Neuronal stem cell (in vitro differentiated cells): ENCODE results near the gene NOP14.
"Not testable (repeated sequence)": the region's sequence is repeated elsewhere in the genome, so short reads cannot be mapped to it uniquely, and the experiment has no call there.

Experiments used
- DNase-seq: peaks from one replicate; pipeline ENCODE4 v3.0.0-alpha.2; 2013; ENCODE audit warnings: low spot score
- H2AFZ ChIP-seq: one replicate; pipeline ENCODE4 v1.6.1; 2013; ENCODE audit warnings: mild to moderate bottlenecking, low read length, inconsistent platforms
- H2AK5ac ChIP-seq: 2 replicates; pipeline ENCODE4 v1.6.1; 2013; ENCODE audit warnings: low read depth, mild to moderate bottlenecking, inconsistent platforms, low read length, moderate library complexity, mixed read lengths
- H2BK120ac ChIP-seq: 2 replicates; pipeline ENCODE4 v1.6.1; 2013; ENCODE audit warnings: low read depth, mild to moderate bottlenecking, inconsistent platforms, low read length, moderate library complexity, mixed read lengths
- H2BK12ac ChIP-seq: one replicate; pipeline ENCODE4 v1.6.1; 2013; ENCODE audit warnings: low read length, inconsistent platforms
- H2BK15ac ChIP-seq: 2 replicates; pipeline ENCODE4 v1.6.1; 2013; ENCODE audit warnings: mild to moderate bottlenecking, low read length, inconsistent platforms, mixed read lengths
- H2BK5ac ChIP-seq: one replicate; pipeline ENCODE4 v1.6.1; 2013; ENCODE audit warnings: inconsistent platforms, mild to moderate bottlenecking, low read length, moderate library complexity
- H3K14ac ChIP-seq: one replicate; pipeline ENCODE4 v1.6.1; 2013; ENCODE audit warnings: low read length, inconsistent platforms
- H3K18ac ChIP-seq: 2 replicates; pipeline ENCODE4 v1.6.1; 2013; ENCODE audit warnings: low read length, inconsistent platforms
- H3K23ac ChIP-seq: 2 replicates; pipeline ENCODE4 v1.6.1; 2013; ENCODE audit warnings: low read depth, mild to moderate bottlenecking, mixed read lengths, low read length, inconsistent platforms; ENCODE audit not compliant: poor library complexity
- H3K27ac ChIP-seq: replicated peaks from 3 replicates; pipeline ENCODE4 v1.5.1; 2013; ENCODE audit warnings: low read length, inconsistent platforms
- H3K27me3 ChIP-seq, 3 experiments: 2 replicates each; pipeline ENCODE4 v1.6.1; 2013; ENCODE audit warnings: low read length in 3 of 3, mild to moderate bottlenecking in 2 of 3, inconsistent platforms in 1 of 3, low read depth in 1 of 3, mixed read lengths in 1 of 3, moderate library complexity in 1 of 3; ENCODE audit not compliant: control insufficient read depth in 3 of 3, insufficient read depth in 3 of 3
- H3K36me3 ChIP-seq, 2 donors: replicated peaks in 1 of 2; 2 replicates each; pipeline ENCODE4 v1.6.1; 2013; ENCODE audit warnings: low read length in 2 of 2; ENCODE audit not compliant: control insufficient read depth in 2 of 2, insufficient read depth in 2 of 2
- H3K4ac ChIP-seq: 2 replicates; pipeline ENCODE4 v1.6.1; 2013; ENCODE audit warnings: inconsistent platforms, mild to moderate bottlenecking, low read length, moderate library complexity
- H3K4me1 ChIP-seq, 2 donors: 1 replicate in 1 of 2; 2 replicates in 1 of 2; pipeline ENCODE4 v1.6.1; 2013; ENCODE audit warnings: low read length in 2 of 2, low read depth in 1 of 2; ENCODE audit not compliant: control insufficient read depth in 2 of 2, insufficient read depth in 1 of 2
- H3K4me2 ChIP-seq: one replicate; pipeline ENCODE4 v1.6.1; 2013; ENCODE audit warnings: mild to moderate bottlenecking, low read length, inconsistent platforms; ENCODE audit not compliant: insufficient read depth, poor library complexity, severe bottlenecking
- H3K4me3 ChIP-seq, 2 donors: 2 replicates each; pipeline ENCODE4 v1.5.1; 2013; ENCODE audit warnings: low read length in 2 of 2, mild to moderate bottlenecking in 2 of 2, inconsistent platforms in 1 of 2, moderate library complexity in 1 of 2
- H3K79me1 ChIP-seq: one replicate; pipeline ENCODE4 v1.6.1; 2013; ENCODE audit warnings: low read depth, mild to moderate bottlenecking, inconsistent platforms, low read length, moderate library complexity
- H3K9ac ChIP-seq: one replicate; pipeline ENCODE4 v1.6.1; 2013; ENCODE audit warnings: mild to moderate bottlenecking, low read depth, low read length, inconsistent platforms; ENCODE audit not compliant: poor library complexity
- H3K9me3 ChIP-seq, 2 donors: replicated peaks in 1 of 2; 2 replicates each; pipeline versions ENCODE3 to v1.6.1; 2013; ENCODE audit warnings: low read length in 2 of 2, mild to moderate bottlenecking in 2 of 2, inconsistent platforms in 1 of 2, low read depth in 1 of 2, mixed read lengths in 1 of 2, moderate library complexity in 1 of 2; ENCODE audit not compliant: control insufficient read depth in 2 of 2, insufficient read depth in 1 of 2
- H4K8ac ChIP-seq: one replicate; pipeline ENCODE4 v1.6.1; 2013; ENCODE audit warnings: low read depth, mild to moderate bottlenecking, inconsistent platforms, low read length, moderate library complexity
- H4K91ac ChIP-seq: one replicate; pipeline ENCODE4 v1.6.1; 2013; ENCODE audit warnings: low read length, low read depth, mild to moderate bottlenecking, inconsistent platforms; ENCODE audit not compliant: poor library complexity
- WGBS, 2 donors: extraction: QIAGEN DNeasy Blood & Tissue Kit; methylation state at CpG; one replicate each; pipeline ENCODE4 v1.1.7; 2013; ENCODE audit warnings: missing lambda C conversion rate in 2 of 2, mixed read lengths in 1 of 2; ENCODE audit not compliant: insufficient read length in 2 of 2, insufficient replicate concordance in 1 of 2; ENCODE audit errors: extremely low coverage in 2 of 2; 5-methylcytosine and 5-hydroxymethylcytosine counted together

The NOP14 gene

DNA sequence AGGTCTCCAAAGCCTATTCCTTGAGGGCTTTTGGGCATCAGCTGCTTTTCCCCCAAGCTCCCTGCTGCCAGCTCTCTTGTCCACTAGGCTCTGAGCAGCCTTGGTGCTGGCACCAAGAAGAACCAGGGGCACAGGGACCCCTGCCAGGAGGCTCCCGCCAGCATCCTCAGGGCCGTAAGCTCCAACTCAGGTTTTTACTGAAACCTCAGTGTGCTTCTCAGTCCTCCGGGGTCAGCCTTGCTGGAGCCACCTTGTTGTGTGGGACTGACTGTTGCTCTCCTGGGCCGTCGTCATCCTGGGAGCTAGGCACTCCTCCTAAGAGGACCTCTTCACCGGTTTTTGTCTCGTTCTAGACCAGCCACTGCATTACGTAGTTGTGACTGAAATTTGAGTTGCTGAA lies 38.9 kb downstream of the NOP14 start:
- Histone ChIP-seq H3K9ac (no peak overlapping the region), H2BK15ac (no peak overlapping the region), H2AFZ (no peak overlapping the region), H4K8ac (no peak overlapping the region), H2BK120ac (no peak overlapping the region), H2BK12ac (no peak overlapping the region), H3K23ac (no peak overlapping the region), H4K91ac (no peak overlapping the region), H3K4me3 (no peak overlapping the region), H3K18ac (no peak overlapping the region), H3K27me3 (no peaks in the 10 kb centered on the region), H3K9me3 (peaks cover 1 to 8% of the 10 kb centered on the region in 2 donors), H3K4ac (no peak overlapping the region), H3K79me1 (peaks cover 9% of the 10 kb centered on the region), H3K27ac (no peak overlapping the region), H3K4me2 (no peak overlapping the region), H2AK5ac (no peak overlapping the region), H3K36me3 (peaks cover 33 to 75% of the 10 kb centered on the region in 2 donors), H3K4me1 (peaks cover 8 to 9% of the 10 kb centered on the region in 2 donors), H3K14ac (no peak overlapping the region), H2BK5ac (no peak overlapping the region)
- no peak for DNase-seq
- no CpG with 5 or more reads among the region's 8 CpGs for WGBS, 2 donors

DNA sequence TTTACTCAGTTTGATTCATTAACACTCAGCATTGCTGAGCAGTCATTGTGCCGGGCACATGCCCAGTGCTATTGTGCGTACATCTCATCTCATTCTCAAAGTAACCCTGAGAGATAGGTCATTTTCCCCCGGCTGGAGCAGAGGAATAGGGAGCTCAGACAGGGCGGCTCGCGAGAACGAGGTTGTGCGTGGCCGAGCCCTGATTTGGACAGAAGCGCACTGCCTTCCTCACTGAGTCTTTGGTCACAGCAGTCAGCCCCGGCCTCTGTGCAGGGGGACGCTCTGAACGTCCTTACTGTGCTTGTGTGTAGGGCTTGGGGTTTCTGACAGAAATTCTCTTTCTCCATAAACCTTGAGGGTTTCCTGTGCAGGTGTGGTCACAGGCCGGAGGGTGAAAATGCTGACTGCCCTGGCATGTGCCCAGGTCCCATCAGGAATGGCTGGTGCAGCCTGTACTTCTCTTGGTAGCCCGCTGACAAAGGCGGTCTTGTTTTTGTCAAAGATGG lies 39.5 kb downstream of the NOP14 start:
- H3K14ac ChIP-seq = no peak overlapping the region
- H2BK15ac ChIP-seq = no peak overlapping the region
- H3K27ac ChIP-seq = no peak overlapping the region
- H3K4me1 ChIP-seq = peaks cover 8 to 9% of the 10 kb centered on the region in 2 donors
- no peak for DNase-seq
- no peak overlapping the region for H3K4me3 ChIP-seq
- no peak overlapping the region for H3K18ac ChIP-seq
- peaks cover 30 to 72% of the 10 kb centered on the region in 2 donors for H3K36me3 ChIP-seq
- H4K91ac ChIP-seq = no peak overlapping the region
- H2AFZ ChIP-seq = no peak overlapping the region
- H3K23ac ChIP-seq = no peak overlapping the region
- H3K9ac ChIP-seq = peak overlapping the region; percentile 66
- no peak overlapping the region for H2BK12ac ChIP-seq
- no peak overlapping the region for H2BK120ac ChIP-seq
- H3K27me3 ChIP-seq = no peaks in the 10 kb centered on the region
- H3K79me1 ChIP-seq = peaks cover 9% of the 10 kb centered on the region
- WGBS, 2 donors = no CpG with 5 or more reads among the region's 16 CpGs
- peaks cover 1 to 9% of the 10 kb centered on the region in 2 donors for H3K9me3 ChIP-seq
- no peak overlapping the region for H2AK5ac ChIP-seq
- no peak overlapping the region for H3K4ac ChIP-seq
- no peak overlapping the region for H3K4me2 ChIP-seq
- H2BK5ac ChIP-seq = no peak overlapping the region
- H4K8ac ChIP-seq = no peak overlapping the region

DNA sequence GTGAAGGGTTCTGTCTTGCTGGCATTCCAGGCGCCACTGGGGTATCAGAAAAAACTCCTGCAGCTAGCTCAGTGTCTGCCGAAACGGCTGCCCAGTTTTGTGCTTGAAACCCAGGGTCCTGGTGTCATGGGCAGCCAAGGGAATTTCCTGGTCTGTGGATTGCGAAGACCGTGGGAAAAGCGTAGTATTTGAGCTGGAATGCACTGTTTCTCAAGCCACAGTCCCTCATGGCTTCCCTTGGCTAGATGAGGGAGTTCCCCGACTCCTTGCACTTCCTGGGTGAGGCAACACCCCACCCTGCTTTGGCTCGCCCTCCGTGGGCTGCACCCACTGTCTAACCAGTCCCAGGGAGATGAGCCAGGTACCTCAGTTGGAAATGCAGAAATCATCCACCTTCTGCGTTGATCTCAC lies 40.1 kb downstream of the NOP14 start:
- Histone ChIP-seq H2BK15ac (no peak overlapping the region), H3K14ac (no peak overlapping the region), H3K27me3 (no peaks in the 10 kb centered on the region), H3K4me3 (no peak overlapping the region), H4K8ac (no peak overlapping the region), H2BK5ac (no peak overlapping the region), H3K4me2 (no peak overlapping the region), H3K4ac (no peak overlapping the region), H3K18ac (peak overlapping the region; percentile 57), H3K9me3 (peaks cover 1 to 9% of the 10 kb centered on the region in 2 donors), H2AFZ (no peak overlapping the region), H4K91ac (no peak overlapping the region), H3K4me1 (peaks cover 8 to 9% of the 10 kb centered on the region in 2 donors), H2AK5ac (no peak overlapping the region), H3K23ac (peak overlapping the region; percentile 12), H3K36me3 (peaks cover 28 to 68% of the 10 kb centered on the region in 2 donors), H2BK120ac (no peak overlapping the region), H2BK12ac (no peak overlapping the region), H3K9ac (no peak overlapping the region), H3K79me1 (peaks cover 9% of the 10 kb centered on the region), H3K27ac (no peak overlapping the region)
- no CpG with 5 or more reads among the region's 10 CpGs for WGBS, 2 donors
- no peak for DNase-seq

DNA sequence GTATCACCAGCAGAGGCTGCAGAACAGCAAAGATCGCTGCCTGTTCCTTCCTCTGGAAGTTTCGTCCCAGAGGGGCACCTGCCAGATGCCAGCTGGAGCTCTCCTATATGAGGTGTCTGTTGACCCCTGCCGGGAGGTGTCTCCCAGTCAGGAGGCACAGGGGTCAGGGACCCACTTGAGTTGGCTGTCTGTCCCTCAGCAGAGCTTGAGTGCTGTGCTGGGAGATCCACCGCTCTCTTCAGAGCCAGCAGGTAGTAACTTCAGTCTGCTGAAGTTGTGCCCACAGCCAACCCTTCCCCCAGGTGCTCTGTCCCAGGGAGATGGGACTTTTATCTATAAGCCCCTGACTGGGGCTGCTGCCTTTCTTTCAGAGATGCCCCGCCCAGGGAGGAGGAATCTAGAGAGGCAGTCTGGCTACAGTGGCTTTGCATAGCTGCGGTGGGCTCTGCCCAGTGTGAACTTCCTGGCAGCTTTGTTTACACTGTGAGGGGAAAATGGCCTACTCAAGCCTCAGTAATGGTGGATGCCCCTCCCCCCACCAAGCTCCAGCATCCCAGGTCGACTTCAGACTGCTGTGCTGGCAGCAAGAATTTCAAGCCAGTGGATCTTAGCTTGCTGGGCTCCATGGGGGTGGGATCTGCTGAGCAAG lies 40.6 kb downstream of the NOP14 start:
- H3K4me2 ChIP-seq, H3K23ac ChIP-seq, H3K4me1 ChIP-seq, H4K91ac ChIP-seq, H2AFZ ChIP-seq, H3K4ac ChIP-seq, H4K8ac ChIP-seq, H2BK12ac ChIP-seq, DNase-seq, H3K9me3 ChIP-seq, H3K9ac ChIP-seq, H3K14ac ChIP-seq, H2AK5ac ChIP-seq, H2BK5ac ChIP-seq, H2BK120ac ChIP-seq, H3K27me3 ChIP-seq, H3K79me1 ChIP-seq, H3K4me3 ChIP-seq, H3K27ac ChIP-seq, H2BK15ac ChIP-seq: not testable (repeated sequence)
- no CpG with 5 or more reads among the region's 7 CpGs for WGBS, 2 donors
- peaks cover 26 to 62% of the 10 kb centered on the region in 2 donors for H3K36me3 ChIP-seq
- peak overlapping the region; percentile 8 for H3K18ac ChIP-seq
